Esophagus muscularis mucosa (tissue), 4 donors: ENCODE results near the gene SPECC1. TPM values are rescaled to one million over a fixed set of nuclear protein-coding genes. Genes with fewer than 3 reads are reported as not detected.
"Not testable (repeated sequence)": the region's sequence is repeated elsewhere in the genome, so short reads cannot be mapped to it uniquely, and the experiment has no call there.

Source experiments
- DNase-seq: peaks from one replicate; pipeline ENCODE4 v3.0.0-alpha.2; 2017; ENCODE audit errors: extremely low spot score
- H3K27ac ChIP-seq, 4 donors: fragments of 200-600 bp; sonication (generic); replicated peaks in 1 of 4; 1 replicate in 3 of 4; 2 replicates in 1 of 4; pipeline ENCODE4 v1.5.1; 2016 to 2019; ENCODE audit warnings: mild to moderate bottlenecking in 1 of 4
- H3K27me3 ChIP-seq, 4 donors: fragments of 200-600 bp; sonication (generic); one replicate each; pipeline versions ENCODE4 v1.5.1 to v1.6.0; 2016 to 2019
- H3K36me3 ChIP-seq, 4 donors: fragments of 200-600 bp; sonication (generic); one replicate each; pipeline ENCODE4 v1.5.1; 2016 to 2019
- H3K4me1 ChIP-seq, 4 donors: fragments of 200-600 bp; sonication (generic); one replicate each; pipeline ENCODE4 v1.5.1; 2016 to 2019
- H3K4me3 ChIP-seq, 4 donors: fragments of 200-600 bp; sonication (generic); 1 replicate in 2 of 4; 2 replicates in 2 of 4; pipeline ENCODE4 v1.5.1; 2016 to 2019; ENCODE audit warnings: mild to moderate bottlenecking in 4 of 4, moderate library complexity in 1 of 4
- H3K9me3 ChIP-seq, 4 donors: fragments of 200-600 bp; sonication (generic); 1 replicate in 3 of 4; 2 replicates in 1 of 4; pipeline ENCODE4 v1.5.1; 2016 to 2019
- EP300 ChIP-seq: sonication (generic); formaldehyde crosslinking; IDR thresholded peaks from one replicate; pipeline ENCODE4 v1.6.1; 2017; ENCODE audit warnings: antibody characterized with exemption
- POLR2A ChIP-seq: fragments of 450-650 bp; IDR thresholded peaks from one replicate; pipeline ENCODE4 v1.6.1; 2017; ENCODE audit warnings: antibody characterized with exemption, moderate library complexity, mild to moderate bottlenecking, low read depth
- POLR2AphosphoS5 ChIP-seq, 2 donors: sonication (generic); formaldehyde crosslinking; IDR thresholded peaks; one replicate each; pipeline ENCODE4 v1.6.1; 2017; ENCODE audit warnings: antibody characterized with exemption in 2 of 2
- WGBS: methylation state at CpG from one replicate; pipeline ENCODE4 v1.1.5; 2018; 5-methylcytosine and 5-hydroxymethylcytosine counted together
- intact Hi-C: fragments of 100-400 bp; cut with DNase I; formaldehyde crosslinking; loops from one replicate; pipeline ENCODE4 v1.15.1; 2023
- total RNA-seq, 4 donors: library from RNA; depleted of rRNA; stranded (reverse); fragments of >200 nt; gene quantifications; one replicate each; pipeline versions ENCODE4 v1.1.0 to v1.2.1, GENCODE V29; 2016
- TF ChIP-seq, protein P1 (sequence below), 3 experiments: fragments of 200-600 bp in 2 of 3; fragments of 450-650 bp in 1 of 3; sonication (generic) in 2 of 3; IDR thresholded peaks; one replicate each; pipeline ENCODE4 v1.5.1; 2017 to 2019; ENCODE audit warnings: antibody characterized with exemption in 3 of 3, mild to moderate bottlenecking in 2 of 3, moderate library complexity in 1 of 3

The SPECC1 gene
- total RNA-seq, 4 donors from 2014 or later = 16.7 to 28.8 (median 24.7) TPM

DNA sequence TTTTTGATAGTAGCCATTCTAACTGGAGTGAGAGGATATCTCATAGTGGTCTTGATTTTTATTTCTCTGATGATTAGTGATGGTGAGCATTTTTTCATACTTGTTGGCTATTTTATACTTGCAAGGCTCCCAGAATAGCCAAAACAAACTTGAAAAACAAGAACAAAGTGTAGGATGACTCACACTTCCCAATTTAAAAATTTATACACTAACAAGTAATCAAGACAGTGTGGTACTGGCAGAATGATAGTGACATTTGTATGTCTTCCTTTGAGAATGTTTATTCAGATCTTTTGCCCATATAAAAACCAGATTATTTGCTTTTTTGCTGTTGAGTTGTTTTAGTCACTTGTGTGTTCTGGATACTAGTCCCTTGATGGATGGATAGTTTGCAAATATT is 17.8 kb downstream of the SPECC1 start:
- Histone ChIP-seq H3K4me3 (no peak overlapping the region), H3K36me3 (no peaks in the 10 kb centered on the region), H3K27me3 (no peaks in the 10 kb centered on the region), H3K27ac (no peak overlapping the region), H3K4me1 (no peaks in the 10 kb centered on the region), H3K9me3 (no peaks in the 10 kb centered on the region)
- TF ChIP-seq, protein P1, sequence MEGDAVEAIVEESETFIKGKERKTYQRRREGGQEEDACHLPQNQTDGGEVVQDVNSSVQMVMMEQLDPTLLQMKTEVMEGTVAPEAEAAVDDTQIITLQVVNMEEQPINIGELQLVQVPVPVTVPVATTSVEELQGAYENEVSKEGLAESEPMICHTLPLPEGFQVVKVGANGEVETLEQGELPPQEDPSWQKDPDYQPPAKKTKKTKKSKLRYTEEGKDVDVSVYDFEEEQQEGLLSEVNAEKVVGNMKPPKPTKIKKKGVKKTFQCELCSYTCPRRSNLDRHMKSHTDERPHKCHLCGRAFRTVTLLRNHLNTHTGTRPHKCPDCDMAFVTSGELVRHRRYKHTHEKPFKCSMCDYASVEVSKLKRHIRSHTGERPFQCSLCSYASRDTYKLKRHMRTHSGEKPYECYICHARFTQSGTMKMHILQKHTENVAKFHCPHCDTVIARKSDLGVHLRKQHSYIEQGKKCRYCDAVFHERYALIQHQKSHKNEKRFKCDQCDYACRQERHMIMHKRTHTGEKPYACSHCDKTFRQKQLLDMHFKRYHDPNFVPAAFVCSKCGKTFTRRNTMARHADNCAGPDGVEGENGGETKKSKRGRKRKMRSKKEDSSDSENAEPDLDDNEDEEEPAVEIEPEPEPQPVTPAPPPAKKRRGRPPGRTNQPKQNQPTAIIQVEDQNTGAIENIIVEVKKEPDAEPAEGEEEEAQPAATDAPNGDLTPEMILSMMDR (IDR thresholded peaks at IDR 0.05) = no peak
- TF ChIP-seq POLR2AphosphoS5 (IDR thresholded peaks at IDR 0.05) (no peak), POLR2A (no peak), EP300 (no peak)
- intact Hi-C loops = no loop called here
- DNase-seq = no peak

DNA sequence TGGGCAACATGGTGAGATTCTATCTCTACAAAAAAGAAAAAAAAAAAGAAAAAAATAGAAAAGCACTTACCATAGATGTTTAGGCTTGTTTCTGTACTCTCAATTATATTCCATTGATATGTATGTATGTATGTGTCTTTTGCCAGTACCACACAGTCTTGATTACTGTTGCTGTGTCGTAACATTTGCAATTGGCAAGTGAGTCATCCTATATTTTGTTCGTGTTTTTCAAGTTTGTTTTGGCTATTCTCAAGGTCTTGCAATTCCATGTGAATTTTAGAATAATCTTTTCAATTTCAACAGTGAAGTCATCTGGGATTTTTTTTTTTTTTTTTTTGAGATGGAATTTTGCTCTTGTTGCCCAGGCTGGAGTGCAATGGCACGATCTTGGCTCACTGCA is 19.3 kb downstream of the SPECC1 start:
- H3K9me3 ChIP-seq = no peaks in the 10 kb centered on the region
- no peaks in the 10 kb centered on the region for H3K4me1 ChIP-seq
- DNase-seq = no peak
- no peak overlapping the region for H3K27ac ChIP-seq
- no peaks in the 10 kb centered on the region for H3K36me3 ChIP-seq
- no peaks in the 10 kb centered on the region for H3K27me3 ChIP-seq
- 80% methylated on average over 3 of the region's 3 CpGs for WGBS
- intact Hi-C loops = no loop called here
- TF ChIP-seq, protein P1 (IDR thresholded peaks at IDR 0.05) = no peak
- H3K4me3 ChIP-seq = no peak overlapping the region

DNA sequence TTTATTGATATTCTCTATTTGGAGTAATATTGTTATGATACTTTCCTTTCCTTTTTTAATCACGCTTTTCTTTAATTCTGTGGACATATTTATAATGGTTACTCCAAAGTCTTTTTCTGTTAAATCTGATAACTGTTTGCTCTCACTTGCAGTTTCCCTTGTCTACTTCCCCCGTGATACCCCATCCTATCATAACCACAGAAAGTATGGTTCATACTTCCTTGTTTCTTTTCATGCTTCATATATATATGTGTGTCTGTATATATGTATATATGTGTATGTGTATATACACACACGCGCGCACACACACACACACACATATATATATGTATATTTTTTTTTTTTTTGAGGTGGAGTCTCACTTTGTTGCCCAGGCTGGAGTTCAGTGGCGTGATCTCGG is 23.5 kb downstream of the SPECC1 start:
- DNase-seq = no peak
- no peaks in the 10 kb centered on the region for H3K36me3 ChIP-seq
- H3K4me3 ChIP-seq = no peak overlapping the region
- H3K27ac ChIP-seq = no peak overlapping the region
- H3K9me3 ChIP-seq = no peaks in the 10 kb centered on the region
- 89% methylated on average over 7 of the region's 7 CpGs for WGBS
- no peaks in the 10 kb centered on the region for H3K27me3 ChIP-seq
- intact Hi-C loops = no loop called here
- TF ChIP-seq POLR2A (no peak), POLR2AphosphoS5 (IDR thresholded peaks at IDR 0.05) (no peak), EP300 (no peak)
- TF ChIP-seq, protein P1 (IDR thresholded peaks at IDR 0.05) = no peak
- no peaks in the 10 kb centered on the region for H3K4me1 ChIP-seq

DNA sequence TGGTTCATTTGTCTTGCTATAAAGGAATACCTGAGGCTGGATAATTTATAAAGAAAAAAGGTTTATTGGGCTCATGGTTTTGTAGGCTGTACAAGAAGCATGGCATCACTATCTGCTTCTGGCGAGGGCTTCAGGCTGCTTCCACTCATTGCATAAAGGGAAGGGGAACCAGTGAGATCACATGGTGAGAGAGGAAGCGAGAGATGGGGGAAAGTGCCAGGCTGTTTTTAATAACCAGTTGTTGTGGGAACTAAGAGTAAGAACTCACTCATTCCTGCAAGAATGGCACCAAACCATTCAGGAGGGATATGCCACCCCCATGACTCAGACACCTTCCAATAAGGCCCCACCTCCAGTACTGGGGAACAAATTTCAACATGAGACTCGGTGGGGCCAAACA is 24.3 kb downstream of the SPECC1 start:
- no peak for DNase-seq
- no peaks in the 10 kb centered on the region for H3K4me1 ChIP-seq
- H3K27ac ChIP-seq = no peak overlapping the region
- TF ChIP-seq, protein P1 (IDR thresholded peaks at IDR 0.05) = no peak
- no peak for TF ChIP-seq POLR2AphosphoS5 (IDR thresholded peaks at IDR 0.05)
- no peak for TF ChIP-seq EP300
- no peak for TF ChIP-seq POLR2A
- no peaks in the 10 kb centered on the region for H3K9me3 ChIP-seq
- 81% methylated on average over 3 of the region's 3 CpGs for WGBS
- no peaks in the 10 kb centered on the region for H3K27me3 ChIP-seq
- intact Hi-C loops = no loop called here
- no peaks in the 10 kb centered on the region for H3K36me3 ChIP-seq
- no peak overlapping the region for H3K4me3 ChIP-seq

DNA sequence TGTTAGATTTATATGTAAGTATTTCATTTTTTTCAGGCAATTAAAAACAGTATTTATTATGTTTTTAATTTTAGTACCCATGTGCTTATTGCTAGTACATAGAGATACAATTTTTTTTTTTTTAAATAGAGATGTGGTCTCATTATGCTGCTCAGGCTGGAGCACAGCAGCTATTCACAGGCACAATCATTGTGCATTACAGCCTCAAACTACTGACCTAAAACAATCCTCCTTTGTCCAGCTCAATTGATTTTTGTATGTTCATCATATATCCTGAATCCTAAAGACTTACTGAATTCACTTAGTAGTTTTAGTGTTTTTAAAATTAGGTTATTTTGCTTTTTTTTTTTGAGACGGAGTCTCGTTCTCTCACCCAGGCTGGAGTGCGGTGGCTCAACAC is 26.3 kb downstream of the SPECC1 start:
- H3K27ac ChIP-seq = no peak overlapping the region
- DNase-seq = no peak
- WGBS = 100% methylated on average over 3 of the region's 3 CpGs
- H3K27me3 ChIP-seq = no peaks in the 10 kb centered on the region
- H3K4me1 ChIP-seq = no peaks in the 10 kb centered on the region
- intact Hi-C loops = no loop called here
- H3K4me3 ChIP-seq = no peak overlapping the region
- H3K36me3 ChIP-seq = no peaks in the 10 kb centered on the region
- TF ChIP-seq POLR2A (no peak), POLR2AphosphoS5 (IDR thresholded peaks at IDR 0.05) (no peak), EP300 (no peak)
- TF ChIP-seq, protein P1 (IDR thresholded peaks at IDR 0.05) = no peak
- H3K9me3 ChIP-seq = no peaks in the 10 kb centered on the region

DNA sequence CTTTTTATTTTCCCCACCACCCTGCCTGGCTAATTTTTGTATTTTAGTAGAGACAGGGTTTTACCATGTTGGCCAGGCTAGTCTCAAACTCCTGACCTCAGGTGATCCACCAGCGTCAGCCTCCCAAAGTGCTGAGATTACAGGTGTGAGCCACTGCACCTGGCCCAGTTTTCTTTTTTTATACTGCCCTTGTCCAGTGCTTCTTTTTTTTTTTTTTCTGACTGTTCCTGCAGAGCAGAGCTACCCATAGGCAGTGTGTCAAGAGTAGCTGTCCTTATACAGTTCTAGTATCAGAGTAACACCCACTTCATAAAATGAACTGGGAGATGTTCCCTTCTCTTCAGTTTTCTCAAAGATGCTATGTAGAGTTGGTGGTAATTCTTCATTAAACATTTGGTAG is 28.1 kb downstream of the SPECC1 start:
- H3K27ac ChIP-seq, H3K36me3 ChIP-seq, H3K4me3 ChIP-seq, H3K4me1 ChIP-seq, H3K27me3 ChIP-seq, H3K9me3 ChIP-seq, DNase-seq, intact Hi-C loops: not testable (repeated sequence)
- 81% methylated on average over 1 of the region's 1 CpG for WGBS
